Measurements from ENCODE around the gene EIF3D. TPM values are rescaled to one million over a fixed set of nuclear protein-coding genes. Genes with fewer than 3 reads are reported as not detected.

EIF3D gene
- total RNA-seq, 1 donor: 265 TPM

DNA sequence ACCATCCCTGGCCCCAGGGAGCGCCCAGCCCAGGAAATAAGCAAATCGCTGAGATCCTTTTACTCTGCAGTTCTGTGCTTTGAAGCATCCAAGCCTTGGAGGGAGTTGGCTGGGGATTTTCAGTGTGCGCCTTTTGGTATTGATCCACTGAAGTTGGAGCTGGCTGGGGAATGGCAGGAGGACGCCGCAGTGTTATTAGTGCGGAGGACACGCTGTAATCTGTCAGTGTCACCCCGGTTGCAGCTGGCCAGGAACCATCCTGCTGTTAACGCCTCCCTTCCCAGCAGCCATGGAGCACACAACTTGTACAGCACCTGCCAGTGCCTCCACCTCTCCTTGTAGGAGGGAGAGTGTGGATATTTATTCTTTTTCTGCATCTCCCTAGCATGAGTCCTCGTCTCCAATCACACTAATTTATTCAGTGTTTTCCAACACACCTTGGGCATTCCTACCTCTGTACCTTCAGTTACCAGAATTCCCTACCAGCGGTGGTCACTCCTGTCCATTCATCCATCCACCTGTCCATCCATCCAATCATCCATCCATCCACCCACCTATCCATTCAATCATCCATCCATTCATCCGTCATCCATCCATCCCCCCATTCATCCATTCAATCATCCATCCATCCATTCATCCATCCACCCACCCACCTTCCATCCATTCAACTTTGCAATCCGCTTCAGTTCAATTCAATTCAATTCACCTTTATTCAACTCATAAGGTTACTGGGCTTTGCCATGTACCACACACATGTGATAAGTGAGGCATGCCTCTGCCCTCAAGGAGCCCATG lies 21.9 kb upstream of the EIF3D start:
- TF ChIP-seq, protein P1, sequence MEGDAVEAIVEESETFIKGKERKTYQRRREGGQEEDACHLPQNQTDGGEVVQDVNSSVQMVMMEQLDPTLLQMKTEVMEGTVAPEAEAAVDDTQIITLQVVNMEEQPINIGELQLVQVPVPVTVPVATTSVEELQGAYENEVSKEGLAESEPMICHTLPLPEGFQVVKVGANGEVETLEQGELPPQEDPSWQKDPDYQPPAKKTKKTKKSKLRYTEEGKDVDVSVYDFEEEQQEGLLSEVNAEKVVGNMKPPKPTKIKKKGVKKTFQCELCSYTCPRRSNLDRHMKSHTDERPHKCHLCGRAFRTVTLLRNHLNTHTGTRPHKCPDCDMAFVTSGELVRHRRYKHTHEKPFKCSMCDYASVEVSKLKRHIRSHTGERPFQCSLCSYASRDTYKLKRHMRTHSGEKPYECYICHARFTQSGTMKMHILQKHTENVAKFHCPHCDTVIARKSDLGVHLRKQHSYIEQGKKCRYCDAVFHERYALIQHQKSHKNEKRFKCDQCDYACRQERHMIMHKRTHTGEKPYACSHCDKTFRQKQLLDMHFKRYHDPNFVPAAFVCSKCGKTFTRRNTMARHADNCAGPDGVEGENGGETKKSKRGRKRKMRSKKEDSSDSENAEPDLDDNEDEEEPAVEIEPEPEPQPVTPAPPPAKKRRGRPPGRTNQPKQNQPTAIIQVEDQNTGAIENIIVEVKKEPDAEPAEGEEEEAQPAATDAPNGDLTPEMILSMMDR (IDR thresholded peaks at IDR 0.05; ENCODE audit: insufficient read depth, low read depth, low read length): no peak

GRCh38 chr22:36549033-36549432 lies 20.1 kb upstream of the EIF3D start:
- no peak for DNase-seq (ENCODE audit: low read depth)
- TF ChIP-seq, protein P1 (IDR thresholded peaks at IDR 0.05; ENCODE audit: insufficient read depth, low read depth, low read length): no peak
- H3K4me3 ChIP-seq (ENCODE audit: low read depth, low read length): no peak overlapping the region

More for the DNA sequence above, 21.9 kb upstream of the EIF3D start:
- DNase-seq (ENCODE audit: low read depth): no peak
- no peak overlapping the region for H3K4me3 ChIP-seq (ENCODE audit: low read depth, low read length)

DNA sequence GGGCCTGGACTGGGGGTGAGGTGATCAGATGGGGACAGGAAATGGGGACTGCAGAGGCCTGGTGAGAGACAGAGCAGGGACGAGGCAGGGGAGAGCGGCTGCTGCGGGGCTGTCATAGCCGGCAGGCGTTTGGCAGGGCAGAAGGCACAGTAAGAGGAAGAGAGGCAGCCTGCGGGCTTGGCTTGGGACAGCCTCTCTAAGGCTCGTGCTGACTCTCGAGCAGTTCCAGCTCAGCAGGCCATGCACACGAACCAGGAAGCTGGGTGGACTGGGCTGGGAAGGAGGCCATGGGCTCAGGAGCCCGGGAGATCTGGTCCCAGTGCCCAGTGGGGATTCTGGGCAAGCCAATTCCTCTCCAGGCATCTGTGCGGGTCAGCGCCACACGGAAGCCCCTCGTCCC lies 19.6 kb upstream of the EIF3D start:
- TF ChIP-seq, protein P1 (IDR thresholded peaks at IDR 0.05; ENCODE audit: insufficient read depth, low read depth, low read length): no peak
- DNase-seq (ENCODE audit: low read depth): no peak

DNA sequence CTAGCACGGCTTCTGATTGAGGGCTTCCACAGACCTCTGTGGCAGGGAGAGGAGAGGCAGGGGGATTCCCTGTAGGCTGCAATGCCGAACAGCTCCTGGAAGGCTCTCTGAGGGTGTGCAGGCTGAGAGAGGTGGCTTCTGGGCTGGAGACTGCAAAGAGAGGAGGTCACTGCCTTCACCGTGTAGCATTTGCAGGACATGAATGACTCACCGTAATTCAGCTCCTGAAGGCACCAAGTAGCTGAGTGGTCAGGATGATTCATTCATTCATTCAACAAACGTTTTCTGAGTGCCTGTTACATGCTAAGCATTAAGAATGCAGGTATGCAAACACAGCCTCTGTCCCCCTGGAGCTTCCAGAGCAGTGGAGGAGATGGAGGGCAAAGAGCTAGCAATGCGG lies 18.0 kb upstream of the EIF3D start:
- no peak overlapping the region for H3K4me3 ChIP-seq (ENCODE audit: low read depth, low read length)
- peak; percentile 47 for DNase-seq (ENCODE audit: low read depth)
- TF ChIP-seq, protein P1 (IDR thresholded peaks at IDR 0.05; ENCODE audit: insufficient read depth, low read depth, low read length): no peak

More for the DNA sequence above, 19.6 kb upstream of the EIF3D start:
- no peak overlapping the region for H3K4me3 ChIP-seq (ENCODE audit: low read depth, low read length)

GRCh38 chr22:36546092-36546804 lies 17.3 kb upstream of the EIF3D start:
- H3K4me3 ChIP-seq (ENCODE audit: low read depth, low read length): no peak overlapping the region
- TF ChIP-seq, protein P1 (IDR thresholded peaks at IDR 0.05; ENCODE audit: insufficient read depth, low read depth, low read length): peak; percentile 58
- DNase-seq (ENCODE audit: low read depth): peak; percentile 58

DNA sequence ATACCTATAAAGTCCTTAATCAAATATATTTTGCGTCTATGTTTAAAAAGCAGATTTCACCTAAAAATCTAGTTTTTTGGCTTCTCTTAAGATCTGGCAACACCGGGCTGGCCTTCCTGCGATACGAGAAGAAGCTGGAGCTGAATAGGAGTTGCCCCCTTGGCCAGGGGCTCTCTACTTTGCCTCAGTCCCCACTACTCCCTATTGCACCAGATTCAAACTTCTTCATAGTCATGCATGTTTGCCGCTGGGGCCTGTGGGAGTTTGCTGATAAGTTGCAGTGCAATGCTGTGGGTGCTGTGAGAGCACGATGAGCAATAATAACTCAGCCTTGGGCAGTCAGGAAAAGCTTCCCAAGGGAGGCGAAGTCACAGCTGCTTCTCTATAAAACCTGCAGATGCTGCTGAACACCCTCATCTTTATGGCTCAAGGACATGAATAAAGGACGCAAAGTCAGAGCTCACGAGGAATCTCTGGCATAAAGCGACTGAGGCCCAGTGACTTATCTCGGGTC lies 15.2 kb upstream of the EIF3D start:
- TF ChIP-seq, protein P1 (IDR thresholded peaks at IDR 0.05; ENCODE audit: insufficient read depth, low read depth, low read length): no peak
- H3K4me3 ChIP-seq (ENCODE audit: low read depth, low read length): no peak overlapping the region
- DNase-seq (ENCODE audit: low read depth): no peak
